ENCODE results near the gene DDR1.
"Not testable (repeated sequence)": the region's sequence is repeated elsewhere in the genome, so short reads cannot be mapped to it uniquely, and the experiment has no call there.

Gene DDR1

DNA sequence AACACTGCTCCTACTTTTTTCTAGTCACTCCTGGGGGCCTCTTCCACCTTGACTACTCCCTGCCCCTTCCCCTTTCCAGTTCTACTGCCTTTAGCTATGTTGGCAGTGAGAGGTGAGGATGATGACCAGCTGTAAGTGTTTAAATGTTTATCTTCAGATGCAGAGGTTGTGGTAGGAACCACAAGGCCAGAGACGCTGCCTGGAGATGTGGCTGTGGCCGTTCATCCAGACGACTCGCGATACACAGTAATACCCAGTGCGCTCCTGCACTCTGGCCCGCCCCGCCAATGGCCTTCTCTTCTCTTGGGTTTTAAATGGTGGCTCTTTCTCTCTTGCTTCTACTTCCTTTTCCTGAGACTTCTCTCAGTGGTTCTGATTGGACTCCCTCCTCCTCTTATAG lies 34.4 kb downstream of the DDR1 start:
- DNase-seq (ENCODE audit: low read depth): no peak

- no peak for DNase-seq (ENCODE audit: low read depth)
Measured at GRCh38 chr6:30922447-30922852, 38.1 kb downstream of the DDR1 start.

- DNase-seq (ENCODE audit: low read depth): not testable (repeated sequence)
Measured at GRCh38 chr6:30924040-30924627, 39.8 kb downstream of the DDR1 start.

DNA sequence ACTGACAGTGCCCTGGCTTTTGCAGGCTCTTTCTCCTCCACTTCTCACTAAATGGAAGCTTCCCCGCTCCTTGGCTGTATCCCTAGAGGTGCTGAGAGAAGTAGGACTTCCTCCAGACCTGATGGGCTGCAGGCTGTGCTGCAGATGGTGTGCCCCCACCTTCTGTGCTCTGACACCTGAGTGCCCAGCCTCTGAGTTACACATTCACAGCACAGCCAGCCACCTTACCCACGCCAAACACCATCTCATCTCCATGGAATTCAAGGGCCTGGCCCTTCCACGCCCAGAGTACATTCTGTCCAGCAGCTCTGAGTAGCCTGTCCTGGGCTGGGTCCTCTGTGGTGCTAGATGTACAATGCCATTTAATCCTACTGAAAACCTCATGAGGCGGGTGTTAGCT lies 42.3 kb downstream of the DDR1 start:
- no peak for DNase-seq (ENCODE audit: low read depth)

GRCh38 chr6:30927080-30927479 lies 42.8 kb downstream of the DDR1 start:
- not testable (repeated sequence) for DNase-seq (ENCODE audit: low read depth)

GRCh38 chr6:30928677-30929076 lies 44.4 kb downstream of the DDR1 start:
- DNase-seq (ENCODE audit: low read depth): no peak

DNA sequence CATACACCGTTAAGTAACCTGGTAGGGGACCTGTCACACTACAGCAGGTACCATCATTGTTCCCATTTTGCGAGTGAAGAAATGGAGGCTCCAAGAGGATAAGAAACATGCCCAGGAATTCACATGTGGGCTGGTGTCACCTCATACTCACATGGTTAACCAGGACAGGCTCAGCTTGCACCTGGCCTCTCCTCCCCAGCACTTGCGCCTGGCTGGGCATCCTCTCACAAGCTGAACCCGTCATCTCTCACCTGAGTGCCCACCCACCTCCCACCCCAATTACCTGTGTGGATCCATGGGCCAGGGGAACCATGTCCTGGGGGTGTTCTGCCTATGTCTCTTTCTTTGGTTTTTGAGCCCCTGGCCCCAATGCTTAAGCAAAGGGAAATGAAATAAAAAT lies 46.2 kb downstream of the DDR1 start:
- no peak for DNase-seq (ENCODE audit: low read depth)

DNA sequence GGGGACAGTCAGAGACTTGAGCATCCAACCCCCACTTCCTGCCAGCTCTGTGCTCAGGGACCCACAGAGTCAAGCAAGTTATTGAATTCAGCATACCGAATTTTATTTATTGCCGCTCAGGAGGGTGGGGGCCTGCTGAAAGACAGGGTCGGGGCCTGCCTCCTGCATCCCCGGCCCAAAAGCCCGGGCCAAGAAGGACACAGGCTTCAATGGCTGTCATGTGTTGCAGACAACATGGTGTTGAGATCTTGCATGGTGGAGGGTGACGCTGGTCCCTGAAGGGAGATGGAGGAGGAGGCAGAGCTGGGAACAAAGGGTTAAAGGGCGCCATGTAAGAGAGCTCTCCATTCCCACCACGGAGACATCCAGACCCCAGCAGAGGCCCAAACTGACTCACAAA lies 47.0 kb downstream of the DDR1 start:
- DNase-seq (ENCODE audit: low read depth): no peak

DNA sequence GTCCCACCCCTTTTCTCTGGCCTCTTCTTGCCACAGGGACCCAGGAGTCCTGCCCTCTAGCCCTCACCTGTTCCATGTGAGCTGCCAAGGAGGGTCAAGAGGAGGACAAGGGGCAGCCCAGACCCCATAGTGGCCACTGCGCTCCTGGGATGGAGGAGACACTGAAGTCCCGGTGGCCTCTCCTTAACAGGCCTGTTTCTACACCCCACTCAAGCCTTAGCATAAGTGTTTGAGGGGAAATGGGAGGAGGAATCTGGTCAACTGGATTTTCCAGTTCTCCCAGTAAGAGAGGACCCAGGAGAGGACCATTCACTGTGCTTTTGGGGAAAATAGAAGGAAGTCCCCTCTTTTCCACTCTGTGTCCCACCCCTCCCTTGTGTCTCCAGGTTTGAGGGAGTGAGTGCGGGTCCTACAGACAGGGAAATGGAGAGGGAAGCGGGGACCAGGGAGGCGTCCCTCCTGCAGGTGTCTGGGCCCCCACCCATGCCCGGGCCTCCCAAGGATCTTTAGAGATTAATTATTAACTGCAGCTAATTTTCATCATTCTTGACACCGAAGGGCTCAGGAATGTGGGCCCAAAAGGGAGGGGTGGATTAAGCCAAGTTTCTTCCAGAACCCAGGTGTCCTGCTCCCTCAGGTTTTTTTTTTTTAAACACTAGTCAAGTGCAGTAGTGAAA lies 47.8 kb downstream of the DDR1 start, which contains the start of gene SFTA2:
Gene SFTA2 (minus strand): TSS at position 202 of the 677 bp plus-strand sequence. CDS start 74 bp downstream, at position 128.
- DNase-seq (ENCODE audit: low read depth): no peak

DNA sequence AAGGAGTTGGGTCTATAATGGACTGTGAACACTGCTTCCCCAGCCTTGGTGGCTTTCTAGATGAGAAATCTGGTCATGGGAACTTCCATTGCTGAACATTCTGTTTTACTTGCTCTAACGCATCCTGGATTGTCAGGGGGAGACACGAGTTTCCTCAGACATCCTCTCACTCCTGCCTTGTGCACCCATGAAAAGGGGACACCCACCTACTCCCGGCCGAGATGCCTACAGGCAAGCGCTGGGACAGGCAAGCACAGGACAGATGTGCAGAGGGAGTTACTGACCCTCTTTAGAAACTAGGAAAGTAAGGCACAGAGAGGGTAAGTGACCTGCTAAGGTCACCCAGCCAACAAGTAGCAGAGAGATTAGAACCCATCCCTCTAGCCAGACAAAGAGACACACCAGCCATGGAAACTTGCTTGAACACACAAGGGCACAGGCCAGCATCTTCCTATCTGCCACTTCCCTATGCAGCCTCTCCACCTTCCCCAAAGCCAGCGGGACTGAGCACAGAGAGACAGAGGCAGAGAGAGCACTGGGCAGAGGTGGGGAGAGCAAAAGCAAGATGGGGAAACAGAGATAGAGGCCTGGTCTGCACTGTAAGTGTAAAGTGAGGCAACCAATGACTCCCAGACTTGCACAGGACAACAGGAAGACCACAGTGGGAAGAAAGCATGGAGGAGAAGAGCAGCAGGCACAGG lies 48.5 kb downstream of the DDR1 start:
- no peak for DNase-seq (ENCODE audit: low read depth)

DNA sequence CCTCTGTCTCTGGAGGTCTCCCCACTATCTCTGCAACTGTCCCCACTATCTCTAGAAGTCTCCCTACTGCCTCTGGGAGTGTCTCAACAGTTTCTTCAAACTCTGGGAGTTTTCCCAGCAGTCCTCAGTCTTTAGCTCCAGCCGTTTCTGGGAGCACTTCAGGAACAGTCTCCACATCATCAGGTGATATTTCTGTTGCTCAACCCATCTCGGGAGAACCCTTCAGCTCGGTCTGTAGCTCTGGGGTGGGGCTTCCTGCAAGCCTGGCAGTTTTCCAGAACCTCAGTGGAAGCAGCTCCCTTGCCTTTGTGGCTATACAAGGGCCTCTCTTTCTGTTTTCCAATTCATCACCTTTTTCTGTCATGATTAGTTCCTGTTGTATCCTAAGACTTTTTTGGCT lies 50.7 kb downstream of the DDR1 start:
- no peak for DNase-seq (ENCODE audit: low read depth)

DNA sequence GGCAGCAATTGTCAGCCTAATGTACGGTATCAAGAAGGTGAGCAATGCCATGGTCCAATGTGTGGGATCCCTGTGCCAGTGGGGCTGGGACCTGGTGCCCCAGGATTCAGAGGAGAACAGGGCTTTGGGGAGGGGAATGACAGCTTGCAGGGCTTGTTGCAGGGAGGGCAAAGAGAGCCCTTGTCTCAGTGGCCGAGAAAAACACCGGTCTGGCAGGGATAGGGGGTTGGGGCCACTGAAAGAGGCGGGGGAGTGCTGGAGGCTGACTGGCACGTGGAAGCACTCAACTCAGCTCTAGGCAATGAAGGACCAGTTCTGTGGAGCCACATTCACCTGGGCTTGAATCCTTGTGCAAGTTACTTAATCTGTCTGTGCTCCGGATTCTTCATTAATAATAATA lies 52.9 kb downstream of the DDR1 start:
- no peak for DNase-seq (ENCODE audit: low read depth)

DNA sequence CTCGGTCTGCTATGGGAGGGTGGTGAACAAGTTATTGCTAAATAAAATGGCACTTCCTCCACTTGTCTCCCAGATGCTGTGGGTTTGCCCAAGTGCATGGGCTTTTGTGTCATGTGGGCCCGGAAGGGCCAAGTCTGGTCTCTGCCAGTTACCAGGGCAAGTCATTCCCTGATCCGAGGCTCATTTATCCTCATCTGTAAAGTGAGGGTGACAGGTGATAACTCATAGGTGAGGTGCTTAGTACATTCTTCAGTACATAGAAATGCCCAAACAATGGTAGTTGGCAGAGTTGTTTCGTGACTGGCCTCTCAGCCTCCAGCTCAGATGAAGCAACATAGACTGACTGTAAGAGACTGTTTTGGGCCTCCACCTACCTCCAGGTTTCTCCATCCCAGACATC lies 54.4 kb downstream of the DDR1 start:
- no peak for DNase-seq (ENCODE audit: low read depth)

DNA sequence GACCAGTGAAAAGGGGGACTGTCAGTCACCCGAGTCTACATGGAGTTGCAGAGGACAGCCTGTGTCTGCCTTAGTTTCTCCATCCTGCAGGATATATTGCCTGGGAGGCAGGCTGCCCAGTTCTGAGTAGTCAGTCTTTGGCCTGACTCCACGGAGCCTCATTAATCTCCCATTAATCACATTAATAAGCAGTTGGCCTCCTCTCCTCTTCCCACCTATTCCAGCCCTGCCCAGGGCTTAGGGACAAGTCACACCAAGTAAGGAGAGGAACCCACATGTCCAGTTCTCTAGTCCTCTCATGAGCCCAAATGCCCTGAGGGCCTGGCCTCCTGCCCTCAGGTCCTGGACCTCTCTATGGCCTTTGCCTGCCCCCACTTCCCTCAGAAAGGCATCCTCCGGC lies 55.2 kb downstream of the DDR1 start:
- DNase-seq (ENCODE audit: low read depth): no peak

DNA sequence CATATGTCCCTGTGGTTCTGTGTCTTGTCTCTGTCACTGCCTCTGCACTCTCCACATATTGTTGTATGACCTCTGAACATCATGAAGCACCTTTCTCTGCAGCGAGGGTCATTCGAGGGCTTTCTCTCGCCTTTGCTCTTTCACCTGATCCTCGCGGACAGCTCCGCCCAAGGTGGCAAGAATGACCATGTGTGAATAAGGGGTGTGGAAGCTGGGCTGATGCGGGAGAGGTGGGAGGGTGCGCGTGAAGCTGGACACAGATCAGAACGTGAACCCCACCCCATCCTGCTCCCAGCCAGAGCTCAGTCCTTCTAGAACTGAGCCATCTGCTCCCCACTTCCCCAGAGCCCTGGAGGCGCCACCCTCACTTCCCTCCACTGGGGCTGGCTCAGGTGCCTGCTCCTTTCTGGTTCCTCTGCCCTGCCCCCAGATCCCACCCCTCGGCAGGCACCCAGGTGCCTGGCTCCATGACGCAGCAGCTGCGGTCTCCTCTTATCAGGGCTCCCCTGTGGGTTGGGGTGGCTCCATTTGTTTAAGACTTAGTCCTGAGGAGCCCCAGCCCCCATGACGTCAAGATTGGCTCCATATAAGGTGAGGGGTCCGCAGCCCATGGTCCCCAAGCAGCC lies 56.2 kb downstream of the DDR1 start, which contains the start of gene MUCL3:
Gene MUCL3 (plus strand): TSS at position 613 of the 626 bp plus-strand sequence. CDS start 27 bp downstream, outside the sequence.
- no peak for DNase-seq (ENCODE audit: low read depth)

- DNase-seq (ENCODE audit: low read depth): no peak
Measured at GRCh38 chr6:30942338-30943060, 58.2 kb downstream of the DDR1 start.

- no peak for DNase-seq (ENCODE audit: low read depth)
Measured at GRCh38 chr6:30944051-30944450, 59.7 kb downstream of the DDR1 start.

DNA sequence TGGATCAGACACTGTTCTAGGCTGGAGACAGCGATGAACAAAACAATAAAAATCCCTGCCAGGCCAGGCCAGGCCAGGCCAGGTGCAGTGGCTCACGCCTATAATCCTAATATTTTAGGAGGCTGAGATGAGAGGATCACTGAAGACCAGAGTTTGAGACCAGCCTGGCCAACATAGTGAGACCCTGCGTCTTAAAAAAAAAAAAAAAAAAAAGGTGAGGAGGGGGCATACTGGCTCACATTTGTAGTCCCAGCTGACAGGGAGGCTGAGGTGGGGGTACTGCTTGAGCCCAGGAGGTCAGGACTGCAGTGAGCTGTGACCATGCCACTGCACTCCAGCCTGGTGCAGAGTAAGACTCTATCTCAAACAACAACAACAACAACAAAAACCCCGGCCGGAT lies 61.0 kb downstream of the DDR1 start:
- DNase-seq (ENCODE audit: low read depth): no peak

GRCh38 chr6:30947231-30947630 lies 62.9 kb downstream of the DDR1 start:
- no peak for DNase-seq (ENCODE audit: low read depth)

DNA sequence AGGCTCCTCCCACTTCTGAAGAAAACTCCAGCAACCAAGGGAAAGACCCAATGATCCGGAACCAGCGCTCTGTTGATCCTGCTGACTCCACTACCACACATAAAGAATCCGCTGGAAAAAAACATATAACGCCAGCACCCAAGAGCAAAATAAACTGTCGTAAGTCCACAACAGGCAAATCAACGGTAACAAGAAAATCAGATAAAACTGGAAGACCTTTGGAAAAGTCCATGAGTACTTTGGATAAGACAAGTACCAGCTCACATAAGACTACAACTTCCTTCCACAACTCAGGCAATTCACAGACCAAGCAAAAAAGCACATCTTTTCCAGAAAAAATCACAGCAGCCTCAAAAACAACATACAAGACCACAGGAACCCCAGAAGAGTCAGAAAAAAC lies 64.5 kb downstream of the DDR1 start:
- no peak for DNase-seq (ENCODE audit: low read depth)
